NCI-H2227 (cell line): ENCODE measurements around the gene SGCD.

Experiments
- DNase-seq: peaks from one replicate; lab custom pipeline; 2025; ENCODE audit not compliant: unreplicated experiment; lab: John Stamatoyannopoulos, UW

Gene SGCD

GRCh38 chr5:156451505-156451904, 124.5 kb downstream of the SGCD start:
- no peak for DNase-seq

GRCh38 chr5:156456857-156457256, 129.9 kb downstream of the SGCD start:
- no peak for DNase-seq

DNA sequence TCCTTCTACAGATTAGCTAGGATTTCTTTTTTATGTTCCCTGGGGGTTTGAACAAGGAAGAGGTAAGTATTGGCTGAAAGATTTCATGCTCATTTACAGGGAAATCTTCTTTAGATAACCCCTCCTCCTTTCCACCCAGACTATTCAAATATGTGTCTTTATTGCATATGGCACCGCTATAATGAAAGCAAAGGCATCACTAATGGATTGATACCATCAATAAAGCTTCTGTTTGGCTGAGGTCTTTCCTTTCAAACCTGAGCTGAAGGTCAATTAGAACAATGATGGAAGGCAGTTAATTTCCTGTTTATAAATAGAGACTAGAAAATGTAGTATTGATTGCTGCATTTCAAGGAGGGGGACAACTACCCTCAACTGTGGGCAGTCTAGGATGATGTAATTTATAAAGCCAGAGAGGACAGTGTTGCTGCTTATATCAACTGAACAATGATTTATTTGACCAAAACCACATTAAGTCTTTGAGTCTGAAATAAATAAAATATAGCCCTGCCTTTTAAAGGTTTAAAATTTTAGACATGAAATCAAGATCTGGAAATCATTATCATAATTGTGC, 132.9 kb downstream of the SGCD start:
- DNase-seq, result no peak

- DNase-seq, result no peak
Measured at GRCh38 chr5:156460471-156460870, 133.5 kb downstream of the SGCD start.

DNA sequence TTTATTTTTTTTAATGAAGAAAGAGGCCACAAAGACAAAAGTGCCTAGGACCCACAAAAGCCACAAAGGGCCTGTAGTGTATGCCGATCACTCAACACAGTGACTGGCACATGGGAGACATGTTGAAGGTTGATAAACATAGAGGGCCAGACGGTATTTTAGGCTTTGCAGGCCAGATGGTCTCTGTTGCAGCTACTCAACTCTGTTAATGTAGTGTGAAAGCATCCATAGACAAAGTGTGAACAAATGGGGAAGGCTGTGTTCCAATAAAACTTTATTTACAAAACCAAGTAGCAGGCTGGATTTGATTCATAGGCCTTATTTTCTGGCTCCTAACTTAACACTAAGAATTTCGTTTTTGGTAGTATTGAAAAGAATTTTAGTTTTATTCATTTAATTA, 139.9 kb downstream of the SGCD start:
- DNase-seq, result no peak

GRCh38 chr5:156469636-156470035, 142.7 kb downstream of the SGCD start:
- no peak for DNase-seq

DNA sequence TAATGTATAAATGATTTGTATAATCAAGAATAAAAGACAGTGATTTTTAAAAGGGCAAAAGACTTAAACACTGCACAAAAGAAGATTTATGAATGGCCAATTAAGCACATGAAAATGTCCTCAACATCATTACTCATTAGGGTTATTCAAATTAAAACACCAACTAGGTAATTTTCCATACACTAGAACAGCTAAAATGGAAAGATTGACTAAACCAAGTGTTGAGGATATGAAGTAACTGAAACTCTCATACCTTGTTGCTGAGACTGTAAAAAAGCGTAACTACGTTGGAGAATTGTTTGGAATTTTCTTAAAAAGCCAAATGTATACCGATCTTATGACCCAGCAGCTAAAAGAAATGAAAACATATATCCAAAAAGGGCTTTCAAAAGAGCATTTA, 144.9 kb downstream of the SGCD start:
- DNase-seq, result no peak

- no peak for DNase-seq
Measured at GRCh38 chr5:156473269-156473908, 146.4 kb downstream of the SGCD start.

DNA sequence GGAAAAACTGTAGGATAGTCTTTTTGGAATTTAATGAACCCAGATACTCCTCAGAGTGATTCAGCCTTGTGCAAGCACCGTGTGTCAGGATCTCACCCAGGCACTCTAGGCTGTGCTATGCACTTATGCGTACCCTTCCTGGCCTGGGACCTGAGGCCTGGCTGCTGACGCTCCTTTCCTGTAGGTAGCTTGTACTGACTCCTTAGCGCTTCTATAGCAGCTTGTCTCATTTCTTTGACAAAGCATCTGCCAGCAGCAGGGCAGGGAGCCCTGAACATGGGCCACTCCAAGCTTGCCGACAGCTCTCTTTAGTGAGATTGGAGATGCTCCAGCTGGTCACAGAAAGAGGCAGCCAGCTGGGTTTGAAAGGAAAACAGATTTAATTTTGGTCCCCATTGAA, 147.3 kb downstream of the SGCD start:
- peak; percentile 11 for DNase-seq

- peak; percentile 31 for DNase-seq
Measured at GRCh38 chr5:156475182-156476157, 148.5 kb downstream of the SGCD start.

- DNase-seq, result no peak
Measured at GRCh38 chr5:156476158-156476551, 149.2 kb downstream of the SGCD start.

GRCh38 chr5:156476678-156477077, 149.7 kb downstream of the SGCD start:
- no peak for DNase-seq

- DNase-seq, result no peak
Measured at GRCh38 chr5:156477196-156477595, 150.2 kb downstream of the SGCD start.

DNA sequence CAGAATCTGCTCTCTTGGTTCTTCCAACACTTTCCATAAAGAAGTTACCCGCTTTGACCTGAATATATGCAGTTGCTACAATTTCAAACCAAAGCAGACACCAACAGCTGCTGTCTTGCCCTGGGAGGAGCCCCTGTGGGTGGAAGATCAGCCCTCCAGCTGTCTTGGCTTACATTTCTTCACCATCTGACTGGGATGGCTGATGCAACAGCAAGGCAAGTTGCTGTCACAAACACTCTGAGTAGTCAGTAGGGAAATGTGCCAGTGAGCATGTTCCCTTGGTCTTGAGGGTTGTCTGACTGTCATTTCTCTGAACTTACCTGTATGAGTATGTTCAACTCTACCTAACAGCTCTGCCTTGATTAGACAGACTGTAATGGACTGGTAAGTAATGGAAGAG, 152.9 kb downstream of the SGCD start:
- no peak for DNase-seq

- no peak for DNase-seq
Measured at GRCh38 chr5:156481741-156482140, 154.8 kb downstream of the SGCD start.

DNA sequence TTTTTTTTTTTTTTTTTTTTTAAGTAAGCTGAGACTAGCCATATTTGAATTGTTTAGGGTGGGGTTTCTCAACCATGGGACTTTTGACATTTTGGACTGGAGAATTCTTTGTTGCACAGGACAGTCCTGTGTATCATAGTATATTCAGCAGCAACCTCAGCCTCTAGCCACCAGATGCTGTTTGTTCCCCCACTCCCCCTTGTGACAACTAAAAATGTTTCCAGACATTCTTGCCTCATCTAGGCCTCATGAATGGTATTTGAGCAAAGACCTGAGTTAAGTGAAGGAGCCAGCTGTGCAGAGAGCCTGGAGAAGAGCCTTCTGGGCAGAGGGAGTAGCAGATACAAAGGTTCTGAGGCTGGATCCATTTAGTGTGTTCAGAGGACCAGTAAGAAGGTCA, 155.9 kb downstream of the SGCD start:
- no peak for DNase-seq

- no peak for DNase-seq
Measured at GRCh38 chr5:156486394-156487238, 159.7 kb downstream of the SGCD start.

DNA sequence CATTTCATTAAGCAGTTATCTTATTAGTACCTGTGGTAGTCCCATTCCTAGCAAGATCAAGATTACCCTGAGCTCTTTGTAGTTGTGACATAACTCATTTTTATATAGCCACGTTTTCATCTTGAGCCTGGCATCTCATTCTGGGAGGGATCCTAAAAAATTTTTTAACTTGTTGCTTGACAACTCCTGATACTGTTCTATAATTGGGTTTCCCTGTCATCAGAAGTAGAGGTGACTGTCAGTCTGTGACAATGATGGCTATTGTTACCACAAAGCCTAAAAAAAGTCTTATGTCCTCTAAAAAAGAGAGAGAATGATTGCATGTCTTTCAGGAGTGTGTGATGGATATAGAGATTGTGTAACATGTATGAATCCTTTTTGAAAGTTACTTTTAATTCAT, 164.8 kb downstream of the SGCD start:
- no peak for DNase-seq

- DNase-seq, result no peak
Measured at GRCh38 chr5:156496291-156496690, 169.3 kb downstream of the SGCD start.

- no peak for DNase-seq
Measured at GRCh38 chr5:156497804-156498208, 170.8 kb downstream of the SGCD start.
